K562 (cell line): Measurements from ENCODE around the gene DDR1. TPM values are rescaled to one million over a fixed set of nuclear protein-coding genes. Genes with fewer than 3 reads are reported as not detected.
"Not testable (repeated sequence)": the region's sequence is repeated elsewhere in the genome, so short reads cannot be mapped to it uniquely, and the experiment has no call there.

Source experiments
- ATAC-seq: fragments of 200-7000 bp; cut with Tn5 transposase; 3 replicates; pipeline ENCODE4 v1.9.1; 2020; ENCODE audit warnings: moderate library complexity
- BruUV-seq: library from RNA; stranded (reverse); fragments of 400-500 nt; replicated peaks from 2 replicates; lab custom pipeline; 2021; lab: Mats Ljungman, UMichigan
- CTCF ChIA-PET: fragments of 300-600 bp; formaldehyde crosslinking; extraction: SDS; loops from one replicate; lab custom pipeline; 2021; ENCODE audit warnings: low intra/inter-chr PET ratio; lab: Yijun Ruan, JAX
- POLR2A ChIA-PET: fragments of 300-600, 350-650 bp; sonication (Branson Sonifier 250); formaldehyde crosslinking; extraction: SDS; loops from one replicate; lab custom pipeline; 2021; ENCODE audit warnings: antibody characterized with exemption, inconsistent platforms; lab: Yijun Ruan, JAX
- DNase-seq, 4 experiments: peaks; one replicate each; pipeline versions ENCODE4 v3.0.0 to v3.0.0-alpha.2; 2011 to 2018; ENCODE audit warnings: low spot score in 3 of 4, mixed read lengths in 3 of 4; ENCODE audit errors: extremely low read depth in 1 of 4
- FAIRE-seq: peaks from 2 replicates; lab custom pipeline; 2011; peaks lifted over from hg19 to GRCh38; lab: Jason Lieb, UNC
- H2AFZ ChIP-seq: 2 replicates; pipeline ENCODE4 v1.6.0; 2011; ENCODE audit warnings: low read depth, low read length, control low read depth, inconsistent platforms
- H3K27ac ChIP-seq: fragments of 200-600 bp; 3 replicates; pipeline ENCODE4 v1.8.0; 2011; ENCODE audit warnings: low read depth, mild to moderate bottlenecking, control low read depth, inconsistent platforms, low read length, moderate library complexity, mixed read lengths; ENCODE audit errors: extremely low read depth
- H3K27me3 ChIP-seq, 2 experiments: fragments of 300-600 bp in 1 of 2; 2 replicates in 1 of 2; 3 replicates in 1 of 2; pipeline versions ENCODE4 v1.6.0 to v1.8.0; 2011; ENCODE audit warnings: inconsistent platforms in 2 of 2, low read length in 2 of 2, mild to moderate bottlenecking in 1 of 2, mixed read lengths in 1 of 2, moderate library complexity in 1 of 2; ENCODE audit not compliant: control insufficient read depth in 2 of 2, insufficient read depth in 2 of 2
- H3K36me3 ChIP-seq: fragments of 300-600 bp; 3 replicates; pipeline ENCODE4 v1.8.0; 2011; ENCODE audit warnings: mild to moderate bottlenecking, low read length, inconsistent platforms; ENCODE audit not compliant: control insufficient read depth, insufficient read depth
- H3K4me1 ChIP-seq, 2 experiments: fragments of 200-600 bp in 1 of 2; replicated peaks in 1 of 2; 2 replicates in 1 of 2; 3 replicates in 1 of 2; pipeline versions ENCODE4 v1.5.1 to v1.8.0; 2011; ENCODE audit warnings: inconsistent platforms in 2 of 2, low read length in 2 of 2, mild to moderate bottlenecking in 1 of 2, mixed read lengths in 1 of 2, moderate library complexity in 1 of 2; ENCODE audit not compliant: control insufficient read depth in 2 of 2, insufficient read depth in 2 of 2
- H3K4me2 ChIP-seq: 2 replicates; pipeline ENCODE4 v1.6.1; 2011; ENCODE audit warnings: low read length, control low read depth, inconsistent platforms, mixed read lengths; ENCODE audit not compliant: insufficient read depth
- H3K4me3 ChIP-seq: fragments of 200-600 bp; sonication (generic), shearing (Covaris generic); 2 replicates; pipeline ENCODE4 v1.5.1; 2016; ENCODE audit warnings: control low read depth, inconsistent platforms
- H3K79me2 ChIP-seq: fragments of 200-600 bp; 3 replicates; pipeline ENCODE4 v1.8.0; 2011; ENCODE audit warnings: low read length, inconsistent platforms; ENCODE audit not compliant: control insufficient read depth, insufficient read depth
- H3K9ac ChIP-seq, 2 experiments: 2 replicates each; pipeline versions ENCODE4 v1.6.0 to v1.6.1; 2011; ENCODE audit warnings: low read depth in 2 of 2, low read length in 2 of 2, control low read depth in 1 of 2, inconsistent platforms in 1 of 2, mild to moderate bottlenecking in 1 of 2, mixed read lengths in 1 of 2; ENCODE audit not compliant: insufficient read depth in 1 of 2
- H3K9me1 ChIP-seq: one replicate; pipeline ENCODE4 v1.6.0; 2011; ENCODE audit warnings: inconsistent platforms, mild to moderate bottlenecking, low read length, moderate library complexity; ENCODE audit not compliant: control insufficient read depth, insufficient read depth
- H3K9me3 ChIP-seq: replicated peaks from 2 replicates; pipeline ENCODE4 v1.5.1; 2011; ENCODE audit warnings: low read depth, low read length, inconsistent platforms; ENCODE audit not compliant: control insufficient read depth, insufficient read depth
- H4K20me1 ChIP-seq: replicated peaks from 2 replicates; pipeline ENCODE4 v1.6.1; 2011; ENCODE audit warnings: low read length, inconsistent platforms, mixed read lengths; ENCODE audit not compliant: control insufficient read depth, insufficient read depth
- CAMTA2 ChIP-seq: fragments of 250-450 bp; sonication (Bioruptor Pico); conservative IDR thresholded peaks from 2 replicates; pipeline ENCODE4 v1.5.1; 2022
- CHAMP1 ChIP-seq: fragments of 450-650 bp; IDR thresholded peaks from 2 replicates; pipeline ENCODE4 v1.6.1; 2016; ENCODE audit warnings: mild to moderate bottlenecking
- CHD4 ChIP-seq: fragments of 200-600 bp; sonication (generic); IDR thresholded peaks from 3 replicates; pipeline ENCODE4 v1.6.1; 2012; ENCODE audit warnings: low read depth, mild to moderate bottlenecking, mixed read lengths, low read length, inconsistent platforms; ENCODE audit not compliant: insufficient read depth, insufficient replicate concordance, poor library complexity, severe bottlenecking
- E2F8 ChIP-seq: fragments of 450-650 bp; IDR thresholded peaks from 2 replicates; pipeline ENCODE4 v1.7.1; 2018; ENCODE audit warnings: mild to moderate bottlenecking, low read depth; ENCODE audit not compliant: partially characterized antibody
- KLF1 ChIP-seq: fragments of 450-650 bp; IDR thresholded peaks from 2 replicates; pipeline ENCODE4 v1.6.1; 2016; ENCODE audit warnings: missing genetic modification characterization, missing compliant biosample characterization
- NFATC3 ChIP-seq: fragments of 450-650 bp; IDR thresholded peaks from 2 replicates; pipeline ENCODE4 v1.6.1; 2017; ENCODE audit warnings: mild to moderate bottlenecking
- STAT5B ChIP-seq: fragments of 250-450 bp; sonication (Bioruptor Pico); IDR thresholded peaks from 2 replicates; pipeline ENCODE4 v1.8.0; 2021; ENCODE audit warnings: mild to moderate bottlenecking, inconsistent platforms
- TCF7L2 ChIP-seq: fragments of 150-350 bp; IDR thresholded peaks from 2 replicates; pipeline ENCODE4 v1.6.1; 2016; ENCODE audit warnings: low read depth, mild to moderate bottlenecking, low read length, moderate library complexity
- ZNF431 ChIP-seq: sonication (generic); formaldehyde crosslinking; IDR thresholded peaks from 2 replicates; pipeline ENCODE4 v1.8.0; 2022; ENCODE audit warnings: mild to moderate bottlenecking, missing genetic modification reagents
- WGBS: fragments of 100-300 bp; shearing (Covaris generic); methylation state at CpG from one replicate; pipeline ENCODE4 v1.1.6; 2016; ENCODE audit warnings: low coverage, mixed read lengths; ENCODE audit not compliant: insufficient coverage; ENCODE audit errors: missing lambda C conversion rate; 5-methylcytosine and 5-hydroxymethylcytosine counted together
- in situ Hi-C: fragments of 300-500 bp; cut with MboI; formaldehyde crosslinking; loops from 4 replicates; pipeline ENCODE4 v1.15.0; 2018; ENCODE audit warnings: inconsistent platforms, mixed read lengths
- intact Hi-C: fragments of 100-400 bp; cut with micrococcal nuclease; formaldehyde crosslinking; loops from 2 replicates; pipeline ENCODE4 v1.14.2; 2022
- polyA plus RNA-seq, 8 experiments: library from polyadenylated mRNA; depleted of rRNA in 4 of 8; stranded (reverse) in 5 of 8; unstranded in 3 of 8; fragments of >200 nt; fragmentation: Nextera tagmentation in 2 of 8; fragmentation: Illumina TruSeq in 1 of 8; extraction: Ambion mirVana in 2 of 8; extraction: Trizol in 1 of 8; gene quantifications; 2 replicates each; pipeline versions ENCODE4 v1.2.1 to v1.2.3, GENCODE V29; 2011 to 2014; ENCODE audit warnings: inconsistent platforms in 1 of 8, missing spikeins in 1 of 8
- total RNA-seq, 7 experiments: library from RNA; depleted of rRNA in 6 of 7; stranded (reverse); fragments of >200 nt in 6 of 7; fragmentation: Illumina TruSeq in 2 of 7; extraction: Trizol in 2 of 7; gene quantifications; 2 replicates each; pipeline versions ENCODE4 v1.2.1 to v1.2.3, GENCODE V29; 2011 to 2021; ENCODE audit warnings: low replicate concordance in 1 of 7

The DDR1 gene
- total and polyA plus RNA-seq, 9 of the 15 experiments (the other 6 are each of a cell fraction or from before 2014, with no cell fraction given): 1.4 to 44.6 (median 12.2) TPM

- FAIRE-seq, H3K79me2 ChIP-seq, H3K4me3 ChIP-seq, H3K27ac ChIP-seq, CTCF ChIA-PET, H3K4me2 ChIP-seq, H3K9me1 ChIP-seq, intact Hi-C loops, POLR2A ChIA-PET, H3K4me1 ChIP-seq, H4K20me1 ChIP-seq, DNase-seq, H2AFZ ChIP-seq, BruUV-seq, H3K9ac ChIP-seq, ATAC-seq, in situ Hi-C loops, H3K36me3 ChIP-seq, H3K27me3 ChIP-seq: not testable (repeated sequence)
- 40% methylated on average over 2 of the region's 2 CpGs for WGBS
- peak; percentile 90 for TF ChIP-seq ZNF431 (CRISPR knock-in tag)
- peaks cover 19% of the 10 kb centered on the region for H3K9me3 ChIP-seq
These were observed 31.9 kb upstream of the DDR1 start for GRCh38 chr6:30852459-30852858.

DNA sequence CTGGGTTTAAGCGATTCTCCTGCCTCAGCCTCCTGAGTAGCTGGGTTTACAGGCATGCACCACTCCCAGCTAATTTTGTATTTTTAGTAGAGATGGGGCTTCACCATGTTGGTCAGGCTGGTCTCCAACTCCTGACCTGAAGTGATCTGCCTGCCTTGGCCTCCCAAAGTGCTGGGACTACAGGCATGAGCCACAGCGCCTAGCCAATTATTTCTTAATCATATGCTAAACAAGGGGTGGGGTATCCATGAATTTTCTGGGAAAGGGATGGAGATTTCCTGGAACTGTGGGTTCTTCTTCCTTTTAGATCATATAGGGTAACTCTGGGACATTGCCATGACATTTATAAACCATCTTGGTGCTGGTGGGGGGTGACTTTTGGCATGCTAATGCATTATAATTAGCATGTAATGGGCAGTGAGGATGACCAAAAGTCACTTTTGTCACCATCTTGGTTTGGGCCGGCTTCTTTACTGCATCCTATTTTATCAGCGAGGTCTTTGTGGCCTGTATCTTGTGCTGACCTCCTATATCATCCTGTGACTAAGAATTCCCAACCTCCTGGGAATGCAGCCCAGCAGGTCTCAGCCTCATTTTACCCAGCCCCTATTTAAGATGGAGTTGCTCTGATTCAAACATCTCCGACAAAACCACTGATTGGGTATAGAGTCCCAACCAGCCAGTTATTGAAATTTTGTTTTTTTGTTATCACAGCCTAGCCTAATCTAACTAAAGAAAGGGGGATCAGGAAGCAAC, 29.9 kb upstream of the DDR1 start:
- no peak overlapping the region for H3K4me2 ChIP-seq
- POLR2A ChIA-PET: interaction anchor here (1.0 kb wide), 1 partner anchor 10 kb away, joined by 4 read pairs; no protein-coding TSS in a partner anchor
- H3K27ac ChIP-seq: no peak overlapping the region
- no peak overlapping the region for H2AFZ ChIP-seq
- peaks cover 24% of the 10 kb centered on the region for H3K9me3 ChIP-seq
- no peaks in the 10 kb centered on the region for H3K9me1 ChIP-seq
- H3K36me3 ChIP-seq: no peaks in the 10 kb centered on the region
- whole genome bisulfite sequencing: 40% methylated on average over 5 of the region's 5 CpGs
- no peak overlapping the region for H3K9ac ChIP-seq
- in situ Hi-C loops (no loop called here), intact Hi-C loops (no loop called here)
- no peak for ATAC-seq
- FAIRE-seq: no peak
- no peaks in the 10 kb centered on the region for H3K27me3 ChIP-seq
- no peaks in the 10 kb centered on the region for H4K20me1 ChIP-seq
- H3K79me2 ChIP-seq: no peaks in the 10 kb centered on the region
- CTCF ChIA-PET: no interaction called here
- no peak for DNase-seq
- H3K4me1 ChIP-seq: no peaks in the 10 kb centered on the region
- no TSS peak for BruUV-seq
- H3K4me3 ChIP-seq: no peak overlapping the region
- TF ChIP-seq CHAMP1: no peak
- no peak for TF ChIP-seq TCF7L2
- TF ChIP-seq STAT5B (CRISPR knock-in tag): no peak
- TF ChIP-seq NFATC3: no peak
- no peak for TF ChIP-seq CAMTA2 (CRISPR knock-in tag)
- TF ChIP-seq E2F8: no peak
- no peak for TF ChIP-seq CHD4
- TF ChIP-seq KLF1 (tag): no peak
